HEK293 (cell line): ENCODE data around the gene RMC1.

Experiments used
- CTCF ChIA-PET: fragments of 350-600 bp; formaldehyde crosslinking; extraction: SDS; loops from one replicate; lab custom pipeline; 2021; ENCODE audit warnings: antibody characterized with exemption; lab: Yijun Ruan, JAX
- POLR2A ChIA-PET: fragments of 300-600 bp; formaldehyde crosslinking; extraction: SDS; loops from one replicate; lab custom pipeline; 2020; ENCODE audit warnings: antibody characterized with exemption, inconsistent platforms; lab: Yijun Ruan, JAX
- H3K27ac ChIP-seq: fragments of 200-500 bp; sonication (Bioruptor generic); 2 replicates; pipeline ENCODE4 v1.5.1; 2014; ENCODE audit warnings: low read depth, low read length, control low read depth, inconsistent platforms; ENCODE audit errors: extremely low read depth
- H3K36me3 ChIP-seq, 2 experiments: fragments of 200-500 bp in 1 of 2; sonication (Bioruptor generic) in 1 of 2; 1 replicate in 1 of 2; 2 replicates in 1 of 2; pipeline ENCODE4 v1.5.1; 2014 to 2017; ENCODE audit warnings: inconsistent platforms in 2 of 2, low read length in 2 of 2; ENCODE audit not compliant: control insufficient read depth in 2 of 2, insufficient read depth in 1 of 2
- H3K4me1 ChIP-seq: fragments of 200-500 bp; sonication (Bioruptor generic); 2 replicates; pipeline ENCODE4 v1.5.1; 2014; ENCODE audit warnings: mild to moderate bottlenecking, low read length, inconsistent platforms; ENCODE audit not compliant: control insufficient read depth, insufficient read depth
- H3K4me3 ChIP-seq: 2 replicates; pipeline ENCODE4 v1.5.1; 2011; ENCODE audit warnings: low read depth, mild to moderate bottlenecking, control low read depth, low read length, moderate library complexity
- H3K9me3 ChIP-seq: fragments of 200-500 bp; sonication (Bioruptor generic); 2 replicates; pipeline ENCODE4 v1.5.1; 2014; ENCODE audit warnings: low read depth, low read length, inconsistent platforms; ENCODE audit not compliant: control insufficient read depth, insufficient read depth
- HIC1 ChIP-seq: fragments of 450-650 bp; formaldehyde crosslinking; IDR thresholded peaks from 2 replicates; pipeline ENCODE4 v1.5.1; 2016; ENCODE audit warnings: missing biosample characterization, missing genetic modification characterization
- MZF1 ChIP-seq: fragments of 450-650 bp; formaldehyde crosslinking; IDR thresholded peaks from 2 replicates; pipeline ENCODE4 v1.5.1; 2017; ENCODE audit warnings: missing biosample characterization, missing genetic modification characterization, borderline replicate concordance
- OSR2 ChIP-seq: fragments of 450-650 bp; formaldehyde crosslinking; IDR thresholded peaks from 2 replicates; pipeline ENCODE4 v1.5.1; 2016; ENCODE audit warnings: missing biosample characterization, missing genetic modification characterization
- OVOL3 ChIP-seq: fragments of 450-650 bp; formaldehyde crosslinking; IDR thresholded peaks from 2 replicates; pipeline ENCODE4 v1.5.1; 2016; ENCODE audit warnings: missing biosample characterization, missing genetic modification characterization
- PRDM1 ChIP-seq: fragments of 450-650 bp; formaldehyde crosslinking; IDR thresholded peaks from 2 replicates; pipeline ENCODE4; 2016; ENCODE audit warnings: missing biosample characterization, missing genetic modification characterization
- PRDM4 ChIP-seq: fragments of 450-650 bp; formaldehyde crosslinking; IDR thresholded peaks from 2 replicates; pipeline ENCODE4 v1.5.1; 2017; ENCODE audit warnings: missing biosample characterization, missing genetic modification characterization
- PRDM6 ChIP-seq: fragments of 450-650 bp; formaldehyde crosslinking; IDR thresholded peaks from 2 replicates; pipeline ENCODE4 v1.5.1; 2017; ENCODE audit warnings: missing biosample characterization, missing genetic modification characterization
- SETDB1 ChIP-seq: IDR thresholded peaks from one replicate; pipeline ENCODE4 v1.6.1; 2017; ENCODE audit warnings: mild to moderate bottlenecking, low read length, moderate library complexity, mixed read lengths; ENCODE audit not compliant: insufficient read length
- TRIM28 ChIP-seq: IDR thresholded peaks from 2 replicates; pipeline ENCODE4 v1.6.1; 2011; ENCODE audit warnings: low read length, control low read depth, borderline replicate concordance
- ZBTB20 ChIP-seq: fragments of 450-650 bp; formaldehyde crosslinking; IDR thresholded peaks from 2 replicates; pipeline ENCODE4 v1.5.1; 2016; ENCODE audit warnings: missing biosample characterization, missing genetic modification characterization
- ZBTB7A ChIP-seq: fragments of 450-650 bp; formaldehyde crosslinking; IDR thresholded peaks from 2 replicates; pipeline ENCODE4 v1.5.1; 2016; ENCODE audit warnings: low read depth, missing biosample characterization, missing genetic modification characterization
- ZFP37 ChIP-seq: fragments of 450-650 bp; formaldehyde crosslinking; IDR thresholded peaks from 2 replicates; pipeline ENCODE4 v1.5.1; 2016; ENCODE audit warnings: missing biosample characterization, missing genetic modification characterization
- ZNF23 ChIP-seq: fragments of 450-650 bp; formaldehyde crosslinking; IDR thresholded peaks from 2 replicates; pipeline ENCODE4 v1.5.1; 2016; ENCODE audit warnings: missing biosample characterization, missing genetic modification characterization, borderline replicate concordance
- ZNF341 ChIP-seq: fragments of 450-650 bp; formaldehyde crosslinking; IDR thresholded peaks from 2 replicates; pipeline ENCODE4; 2016; ENCODE audit warnings: low read depth, missing biosample characterization, missing genetic modification characterization
- ZNF629 ChIP-seq: fragments of 450-650 bp; formaldehyde crosslinking; IDR thresholded peaks from 2 replicates; pipeline ENCODE4 v1.5.1; 2017; ENCODE audit warnings: missing biosample characterization, missing genetic modification characterization
- ZNF658 ChIP-seq: fragments of 450-650 bp; formaldehyde crosslinking; IDR thresholded peaks from 2 replicates; pipeline ENCODE4; 2016; ENCODE audit warnings: missing biosample characterization, missing genetic modification characterization
- ZNF664 ChIP-seq: fragments of 450-650 bp; formaldehyde crosslinking; IDR thresholded peaks from 2 replicates; pipeline ENCODE4 v1.5.1; 2016; ENCODE audit warnings: missing biosample characterization, missing genetic modification characterization
- ZNF701 ChIP-seq: fragments of 450-650 bp; formaldehyde crosslinking; IDR thresholded peaks from 2 replicates; pipeline ENCODE4 v1.5.1; 2016; ENCODE audit warnings: missing biosample characterization, missing genetic modification characterization
- TF ChIP-seq, protein P1 (sequence below): fragments of 450-650 bp; formaldehyde crosslinking; conservative IDR thresholded peaks from 2 replicates; pipeline ENCODE4 v1.5.1; 2016; ENCODE audit warnings: low read depth, missing biosample characterization, missing genetic modification characterization
- TF ChIP-seq, protein P2 (sequence below): fragments of 450-650 bp; formaldehyde crosslinking; IDR thresholded peaks from 2 replicates; pipeline ENCODE4 v1.5.1; 2016; ENCODE audit warnings: missing biosample characterization, missing genetic modification characterization
- TF ChIP-seq, protein P3 (sequence below): fragments of 450-650 bp; formaldehyde crosslinking; IDR thresholded peaks from 2 replicates; pipeline ENCODE4 v1.5.1; 2016; ENCODE audit warnings: missing biosample characterization, missing genetic modification characterization

Gene RMC1

DNA sequence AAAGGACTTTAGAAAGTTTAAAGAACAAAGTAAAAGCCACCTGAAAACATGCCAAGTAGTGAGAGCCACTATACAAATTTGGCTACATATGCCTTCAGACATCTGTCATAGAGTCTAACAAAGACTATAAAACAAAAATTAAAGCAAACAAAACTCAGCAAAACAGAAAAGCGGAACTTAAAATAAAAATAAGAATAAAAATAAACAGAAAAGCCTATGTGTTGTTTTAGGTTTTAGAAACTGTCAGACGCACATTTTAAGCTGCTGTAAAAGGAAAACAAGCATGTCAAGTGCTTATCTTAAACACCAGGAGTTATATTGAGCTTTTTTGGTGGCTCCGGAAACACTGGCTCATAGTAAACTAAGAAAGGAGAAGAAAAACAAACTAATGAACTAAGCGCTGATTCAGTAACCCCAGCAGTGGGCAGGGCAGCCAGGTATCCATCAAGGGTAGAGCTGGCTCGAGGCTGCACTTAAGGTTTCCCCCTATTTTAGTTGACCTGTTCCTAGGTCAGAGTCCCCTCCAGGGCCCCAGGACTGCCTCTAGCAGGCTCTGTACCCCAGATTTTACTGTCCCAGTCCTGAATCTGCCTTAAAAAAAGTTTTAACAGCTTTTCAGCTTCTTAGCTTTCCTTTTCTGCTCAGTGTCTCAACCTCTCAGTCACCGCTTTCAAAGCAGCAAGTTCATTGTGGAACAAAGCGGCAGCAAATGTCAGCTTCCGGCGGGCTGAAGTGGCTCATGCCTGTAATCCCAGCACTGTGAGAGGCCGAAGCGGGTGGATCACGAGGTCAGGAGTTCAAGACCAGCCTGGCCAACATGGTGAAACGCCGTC lies 15.4 kb upstream of the RMC1 start:
- CTCF ChIA-PET, result interaction anchor here (0.7 to 4.6 kb wide), 5 partner anchors 10 to 411 kb away, joined by 3 to 40 read pairs (median 4); no protein-coding TSS in a partner anchor
- Histone ChIP-seq H3K27ac (peak overlapping the region; percentile 44; the same call in 1 of the 2 replicates), H3K4me3 (no peak overlapping the region), H3K4me1 (no peaks in the 10 kb centered on the region; the same call in 1 of the 2 replicates), H3K9me3 (no peaks in the 10 kb centered on the region), H3K36me3 (peaks cover 0 to 5% of the 10 kb centered on the region in 2 experiments; a peak in 2 of 3 replicates)
- POLR2A ChIA-PET, result interaction anchor here (1.0 kb wide), 1 partner anchor 35 kb away, joined by 4 read pairs; the partner anchor contains the start of gene RIOK3
- TF ChIP-seq PRDM4 (peak; percentile 98), ZNF341 (tag by site-specific recombination) (no peak), ZFP37 (tag by site-specific recombination) (no peak), ZNF23 (tag by site-specific recombination) (no peak), OVOL3 (peak; percentile 19; the same call in 1 of the 2 replicates), ZNF658 (no peak), PRDM1 (tag by site-specific recombination) (peak; percentile 82), OSR2 (tag by site-specific recombination) (peak; percentile 75), ZBTB20 (tag by site-specific recombination) (peak; percentile 38; the same call in 1 of the 2 replicates), SETDB1 (peak; percentile 21), TRIM28 (0 out of 2 replicates have a peak, but pooled peaks have one; percentile 46), ZNF701 (tag by site-specific recombination) (no peak), ZNF629 (tag by site-specific recombination) (peak; percentile 48; the same call in 1 of the 2 replicates), PRDM6 (peak; percentile 96), ZBTB7A (tag by site-specific recombination) (no peak), MZF1 (tag by site-specific recombination) (no peak), HIC1 (tag by site-specific recombination) (no peak), ZNF664 (0 out of 2 replicates have a peak, but pooled peaks have one; percentile 36)
- TF ChIP-seq, protein P1, sequence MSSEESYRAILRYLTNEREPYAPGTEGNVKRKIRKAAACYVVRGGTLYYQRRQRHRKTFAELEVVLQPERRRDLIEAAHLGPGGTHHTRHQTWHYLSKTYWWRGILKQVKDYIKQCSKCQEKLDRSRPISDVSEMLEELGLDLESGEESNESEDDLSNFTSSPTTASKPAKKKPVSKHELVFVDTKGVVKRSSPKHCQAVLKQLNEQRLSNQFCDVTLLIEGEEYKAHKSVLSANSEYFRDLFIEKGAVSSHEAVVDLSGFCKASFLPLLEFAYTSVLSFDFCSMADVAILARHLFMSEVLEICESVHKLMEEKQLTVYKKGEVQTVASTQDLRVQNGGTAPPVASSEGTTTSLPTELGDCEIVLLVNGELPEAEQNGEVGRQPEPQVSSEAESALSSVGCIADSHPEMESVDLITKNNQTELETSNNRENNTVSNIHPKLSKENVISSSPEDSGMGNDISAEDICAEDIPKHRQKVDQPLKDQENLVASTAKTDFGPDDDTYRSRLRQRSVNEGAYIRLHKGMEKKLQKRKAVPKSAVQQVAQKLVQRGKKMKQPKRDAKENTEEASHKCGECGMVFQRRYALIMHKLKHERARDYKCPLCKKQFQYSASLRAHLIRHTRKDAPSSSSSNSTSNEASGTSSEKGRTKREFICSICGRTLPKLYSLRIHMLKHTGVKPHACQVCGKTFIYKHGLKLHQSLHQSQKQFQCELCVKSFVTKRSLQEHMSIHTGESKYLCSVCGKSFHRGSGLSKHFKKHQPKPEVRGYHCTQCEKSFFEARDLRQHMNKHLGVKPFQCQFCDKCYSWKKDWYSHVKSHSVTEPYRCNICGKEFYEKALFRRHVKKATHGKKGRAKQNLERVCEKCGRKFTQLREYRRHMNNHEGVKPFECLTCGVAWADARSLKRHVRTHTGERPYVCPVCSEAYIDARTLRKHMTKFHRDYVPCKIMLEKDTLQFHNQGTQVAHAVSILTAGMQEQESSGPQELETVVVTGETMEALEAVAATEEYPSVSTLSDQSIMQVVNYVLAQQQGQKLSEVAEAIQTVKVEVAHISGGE (tag by site-specific recombination), result 0 out of 2 replicates have a peak, but pooled peaks have one; percentile 7
- TF ChIP-seq, protein P2, sequence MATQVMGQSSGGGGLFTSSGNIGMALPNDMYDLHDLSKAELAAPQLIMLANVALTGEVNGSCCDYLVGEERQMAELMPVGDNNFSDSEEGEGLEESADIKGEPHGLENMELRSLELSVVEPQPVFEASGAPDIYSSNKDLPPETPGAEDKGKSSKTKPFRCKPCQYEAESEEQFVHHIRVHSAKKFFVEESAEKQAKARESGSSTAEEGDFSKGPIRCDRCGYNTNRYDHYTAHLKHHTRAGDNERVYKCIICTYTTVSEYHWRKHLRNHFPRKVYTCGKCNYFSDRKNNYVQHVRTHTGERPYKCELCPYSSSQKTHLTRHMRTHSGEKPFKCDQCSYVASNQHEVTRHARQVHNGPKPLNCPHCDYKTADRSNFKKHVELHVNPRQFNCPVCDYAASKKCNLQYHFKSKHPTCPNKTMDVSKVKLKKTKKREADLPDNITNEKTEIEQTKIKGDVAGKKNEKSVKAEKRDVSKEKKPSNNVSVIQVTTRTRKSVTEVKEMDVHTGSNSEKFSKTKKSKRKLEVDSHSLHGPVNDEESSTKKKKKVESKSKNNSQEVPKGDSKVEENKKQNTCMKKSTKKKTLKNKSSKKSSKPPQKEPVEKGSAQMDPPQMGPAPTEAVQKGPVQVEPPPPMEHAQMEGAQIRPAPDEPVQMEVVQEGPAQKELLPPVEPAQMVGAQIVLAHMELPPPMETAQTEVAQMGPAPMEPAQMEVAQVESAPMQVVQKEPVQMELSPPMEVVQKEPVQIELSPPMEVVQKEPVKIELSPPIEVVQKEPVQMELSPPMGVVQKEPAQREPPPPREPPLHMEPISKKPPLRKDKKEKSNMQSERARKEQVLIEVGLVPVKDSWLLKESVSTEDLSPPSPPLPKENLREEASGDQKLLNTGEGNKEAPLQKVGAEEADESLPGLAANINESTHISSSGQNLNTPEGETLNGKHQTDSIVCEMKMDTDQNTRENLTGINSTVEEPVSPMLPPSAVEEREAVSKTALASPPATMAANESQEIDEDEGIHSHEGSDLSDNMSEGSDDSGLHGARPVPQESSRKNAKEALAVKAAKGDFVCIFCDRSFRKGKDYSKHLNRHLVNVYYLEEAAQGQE (tag by site-specific recombination), result no peak
- TF ChIP-seq, protein P3, sequence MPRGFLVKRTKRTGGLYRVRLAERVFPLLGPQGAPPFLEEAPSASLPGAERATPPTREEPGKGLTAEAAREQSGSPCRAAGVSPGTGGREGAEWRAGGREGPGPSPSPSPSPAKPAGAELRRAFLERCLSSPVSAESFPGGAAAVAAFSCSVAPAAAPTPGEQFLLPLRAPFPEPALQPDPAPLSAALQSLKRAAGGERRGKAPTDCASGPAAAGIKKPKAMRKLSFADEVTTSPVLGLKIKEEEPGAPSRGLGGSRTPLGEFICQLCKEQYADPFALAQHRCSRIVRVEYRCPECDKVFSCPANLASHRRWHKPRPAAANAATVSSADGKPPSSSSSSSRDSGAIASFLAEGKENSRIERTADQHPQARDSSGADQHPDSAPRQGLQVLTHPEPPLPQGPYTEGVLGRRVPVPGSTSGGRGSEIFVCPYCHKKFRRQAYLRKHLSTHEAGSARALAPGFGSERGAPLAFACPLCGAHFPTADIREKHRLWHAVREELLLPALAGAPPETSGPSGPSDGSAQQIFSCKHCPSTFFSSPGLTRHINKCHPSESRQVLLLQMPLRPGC, result no peak
